Amniotic epithelial cell (primary cell): ENCODE data around the gene FOXK1.
"Not testable (repeated sequence)": the region's sequence is repeated elsewhere in the genome, so short reads cannot be mapped to it uniquely, and the experiment has no call there.

Source experiments
- DNase-seq: peaks from one replicate; pipeline ENCODE4 v3.0.0-alpha.2; 2010; ENCODE audit warnings: low read depth

FOXK1 gene

DNA sequence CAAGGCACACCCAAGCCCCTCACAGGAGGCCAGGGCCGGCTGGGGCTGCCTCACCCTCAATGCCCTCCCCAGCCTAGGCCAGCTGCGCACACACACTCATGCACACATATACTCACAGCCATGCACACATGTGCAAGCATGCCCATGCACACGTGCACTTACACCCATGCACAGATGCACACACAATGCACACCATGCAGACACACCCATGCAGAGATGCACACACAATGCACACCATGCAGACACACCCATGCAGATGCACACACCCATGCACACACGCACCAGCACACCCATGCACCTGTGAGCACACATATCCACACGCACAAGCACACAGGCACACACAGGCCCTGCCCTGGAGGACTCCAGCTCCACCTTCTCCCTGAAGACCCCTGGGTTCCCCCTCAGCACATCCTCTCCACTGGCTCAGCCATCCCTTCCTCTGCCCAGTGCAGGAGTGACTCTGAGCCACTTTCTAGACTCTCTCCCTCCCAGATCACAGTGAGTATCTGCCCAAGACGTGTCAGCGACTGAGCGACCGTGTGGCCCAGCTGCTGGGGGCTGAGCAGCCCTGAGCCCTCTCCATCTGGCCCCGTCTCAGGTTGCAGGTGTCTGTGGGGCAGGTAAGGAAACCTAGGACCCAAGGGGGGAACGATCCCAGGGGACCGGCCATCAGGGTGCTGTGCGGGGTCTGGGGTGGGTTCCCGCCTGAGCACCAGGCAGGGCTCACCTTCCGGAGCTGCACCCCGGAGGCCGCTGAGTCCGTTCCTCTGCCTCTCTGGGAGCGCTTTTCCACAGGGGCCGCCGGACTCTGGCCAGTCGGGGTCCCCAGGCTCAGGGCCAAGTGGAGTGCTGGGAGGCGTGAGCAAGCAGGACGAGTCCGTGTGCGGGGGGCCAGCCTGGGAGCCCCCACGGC, 119.1 kb downstream of the FOXK1 start:
- no peak for DNase-seq

DNA sequence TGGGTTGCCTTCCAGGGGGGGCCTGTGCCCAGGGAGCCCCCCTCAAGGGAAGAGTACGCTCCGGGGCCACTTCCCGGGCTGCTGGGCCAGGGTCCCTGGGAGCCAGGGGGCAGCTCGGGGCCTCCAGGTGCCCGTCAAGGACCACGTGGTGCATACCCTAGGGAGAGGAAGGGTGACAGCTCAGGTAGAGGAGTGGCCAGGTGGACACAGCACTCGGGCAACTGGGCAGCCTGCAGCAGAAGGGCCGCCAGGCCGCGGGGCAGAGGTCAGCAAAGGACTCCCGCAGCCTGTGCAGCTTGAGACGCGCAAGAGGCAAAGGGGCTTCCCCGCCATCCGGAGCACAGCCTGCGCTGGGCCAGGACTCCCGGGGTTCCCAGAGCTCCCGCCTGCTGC, 119.7 kb downstream of the FOXK1 start:
- DNase-seq, result no peak

DNA sequence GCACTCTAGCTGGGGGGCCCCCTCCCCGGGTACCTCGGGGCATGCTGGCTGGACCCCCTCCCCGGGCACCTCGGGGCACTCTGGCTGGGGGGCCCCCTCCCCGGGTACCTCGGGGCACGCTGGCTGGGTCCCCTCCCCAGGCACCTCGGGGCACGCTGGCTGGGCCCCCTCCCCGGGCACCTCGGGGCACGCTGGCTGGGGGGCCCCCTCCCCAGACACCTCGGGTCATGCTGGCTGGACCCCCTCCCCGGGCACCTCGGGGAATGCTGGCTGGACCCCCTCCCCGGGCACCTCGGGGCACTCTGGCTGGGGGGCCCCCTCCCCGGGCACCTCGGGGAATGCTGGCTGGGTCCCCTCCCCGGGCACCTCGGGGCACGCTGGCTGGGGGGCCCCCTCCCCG, 120.5 kb downstream of the FOXK1 start:
- not testable (repeated sequence) for DNase-seq

DNA sequence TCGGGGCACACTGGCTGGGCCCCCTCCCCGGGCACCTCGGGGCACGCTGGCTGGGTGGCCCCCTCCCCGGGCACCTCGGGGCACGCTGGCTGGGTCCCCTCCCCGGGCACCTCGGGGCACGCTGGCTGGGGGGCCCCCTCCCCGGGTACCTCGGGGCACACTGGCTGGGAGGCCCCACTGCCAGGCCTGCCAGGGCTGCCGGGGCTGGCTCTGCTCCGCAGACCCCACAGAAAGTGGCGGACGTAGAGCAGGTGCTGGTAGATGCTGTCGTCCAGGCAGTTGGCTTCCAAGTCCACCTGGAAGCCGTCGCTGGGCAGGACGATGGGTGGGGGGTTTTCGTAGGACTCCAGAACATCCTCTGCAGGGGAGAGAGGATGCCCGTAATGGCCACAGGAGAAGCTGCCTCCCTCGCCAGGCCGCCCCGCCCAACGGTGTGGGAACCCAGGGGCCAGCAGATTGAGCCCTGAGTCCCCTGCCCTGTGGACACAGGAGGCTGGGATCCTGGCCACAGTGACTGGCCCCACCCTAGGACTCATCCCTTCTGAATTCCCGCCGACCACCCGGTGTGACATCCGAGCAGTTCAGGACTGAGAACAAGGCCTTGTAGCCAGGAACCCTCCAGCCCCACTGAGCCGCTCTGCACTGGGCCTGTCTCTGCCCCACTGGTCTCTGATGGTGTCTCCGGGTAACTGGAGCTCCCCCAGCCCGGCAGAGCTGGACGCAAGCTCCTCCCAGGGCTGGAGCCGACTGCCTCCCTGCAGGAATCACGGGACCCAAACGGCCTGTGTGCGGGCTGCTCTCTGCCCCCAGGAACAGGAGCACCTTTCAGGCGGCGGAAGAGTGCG, 121.5 kb downstream of the FOXK1 start:
- no peak for DNase-seq

DNA sequence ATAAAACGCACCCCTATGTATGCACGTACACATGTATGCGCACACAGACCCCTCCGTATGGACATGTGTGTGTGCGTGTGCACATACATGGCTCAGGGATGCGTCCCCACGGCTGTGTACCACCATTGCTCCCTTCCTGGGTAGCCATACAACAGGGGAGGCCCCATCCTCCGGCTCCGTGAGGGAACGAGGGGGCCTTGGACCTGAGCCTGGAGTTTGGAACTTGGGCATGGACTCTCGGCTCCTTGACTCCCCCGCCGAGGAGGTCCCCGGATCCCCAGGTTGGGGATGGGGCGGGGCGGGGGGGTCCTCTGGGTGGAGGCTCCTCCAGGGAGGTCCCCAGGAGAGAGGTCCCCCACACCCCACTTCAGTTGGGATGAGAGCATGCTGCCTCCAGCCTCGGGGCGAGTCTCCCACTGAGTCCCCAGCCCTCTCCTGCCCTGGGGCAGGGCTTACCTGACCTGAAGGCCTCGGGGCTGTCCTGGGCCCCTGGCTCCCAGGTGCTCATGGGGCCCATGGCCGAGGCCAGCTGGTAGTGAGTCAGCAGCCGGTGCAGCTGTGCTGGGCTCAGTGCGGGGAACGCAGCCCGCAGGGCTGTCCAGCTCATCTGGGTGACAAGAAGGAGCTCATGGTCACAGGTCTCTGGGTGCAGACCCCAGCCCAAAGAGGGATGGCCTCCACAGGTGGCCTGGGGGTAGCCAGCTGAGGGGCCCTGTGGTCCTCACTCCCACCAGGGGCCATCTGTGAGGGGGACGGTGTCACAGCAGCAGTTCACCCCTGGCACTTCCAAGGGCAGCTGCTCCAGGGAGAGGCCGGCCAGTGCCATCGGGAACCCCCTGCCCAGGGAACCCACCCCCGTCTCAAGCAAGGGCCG, 123.3 kb downstream of the FOXK1 start:
- no peak for DNase-seq

DNA sequence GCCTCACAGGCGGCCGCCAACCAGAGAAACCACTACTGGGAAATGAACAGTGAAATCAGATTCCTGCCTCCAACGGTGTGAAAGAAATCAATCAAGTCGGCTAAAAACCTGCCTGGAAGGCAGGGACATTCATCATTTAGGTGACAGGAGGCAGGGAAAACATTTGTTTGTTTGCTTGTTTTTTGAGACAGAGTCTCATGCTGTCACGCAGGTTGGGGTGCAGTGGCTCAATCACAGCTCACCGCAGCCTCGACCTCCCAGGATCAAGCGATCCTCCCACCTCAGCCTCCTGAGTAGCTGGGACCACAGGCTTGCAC, 123.8 kb downstream of the FOXK1 start:
- DNase-seq, result no peak

DNA sequence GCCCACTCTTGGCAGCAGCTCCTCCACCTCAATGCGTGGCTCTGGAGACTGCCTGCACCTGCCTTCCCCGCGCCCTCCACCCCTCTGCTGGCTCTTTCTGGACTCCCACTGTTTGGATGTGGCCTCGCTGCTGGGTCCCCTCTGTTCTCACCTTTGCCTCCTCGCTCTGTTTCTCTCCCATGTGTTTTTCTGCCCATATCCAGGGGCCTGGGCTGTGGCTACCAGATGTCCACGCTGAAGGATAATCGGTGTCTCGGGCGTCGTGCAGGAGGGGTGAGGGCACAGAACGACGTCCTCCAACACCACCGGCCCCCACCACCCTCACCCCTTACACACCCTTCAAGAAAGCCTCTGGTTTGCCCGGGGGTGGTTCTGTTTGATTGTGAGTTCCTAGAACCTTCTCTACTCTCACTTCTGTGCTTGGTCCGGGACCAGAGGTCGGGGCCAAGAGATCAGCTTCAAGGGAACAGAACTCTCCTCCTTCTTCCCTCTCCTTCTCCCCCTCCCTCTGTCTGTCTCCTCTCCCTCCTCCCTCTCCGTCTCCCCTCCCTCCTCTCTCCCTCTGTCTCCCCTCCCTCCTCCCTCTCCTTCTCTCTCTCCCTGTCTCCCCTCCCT, 125.0 kb downstream of the FOXK1 start:
- no peak for DNase-seq

DNA sequence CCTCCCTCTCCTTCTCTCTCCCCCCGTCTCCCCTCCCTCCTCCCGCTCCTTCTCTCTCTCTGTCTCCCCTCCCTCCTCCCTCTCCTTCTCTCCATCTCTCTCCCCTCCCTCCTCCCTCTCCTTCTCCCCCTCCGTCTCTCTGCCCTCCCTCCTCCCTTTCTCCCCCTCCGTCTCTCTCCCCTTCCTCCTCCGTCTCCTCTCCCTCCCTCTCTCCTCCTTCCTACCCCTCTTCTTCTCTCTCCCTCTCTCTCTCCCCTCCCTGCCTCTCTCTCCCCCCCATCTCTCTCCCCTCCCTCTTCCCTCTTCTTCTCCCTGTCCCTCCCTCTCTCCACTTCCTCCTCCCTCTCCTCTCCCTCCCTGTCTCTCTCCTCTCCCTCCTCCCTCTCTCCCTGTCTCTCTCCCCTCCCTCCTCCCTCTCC, 125.5 kb downstream of the FOXK1 start:
- no peak for DNase-seq

DNA sequence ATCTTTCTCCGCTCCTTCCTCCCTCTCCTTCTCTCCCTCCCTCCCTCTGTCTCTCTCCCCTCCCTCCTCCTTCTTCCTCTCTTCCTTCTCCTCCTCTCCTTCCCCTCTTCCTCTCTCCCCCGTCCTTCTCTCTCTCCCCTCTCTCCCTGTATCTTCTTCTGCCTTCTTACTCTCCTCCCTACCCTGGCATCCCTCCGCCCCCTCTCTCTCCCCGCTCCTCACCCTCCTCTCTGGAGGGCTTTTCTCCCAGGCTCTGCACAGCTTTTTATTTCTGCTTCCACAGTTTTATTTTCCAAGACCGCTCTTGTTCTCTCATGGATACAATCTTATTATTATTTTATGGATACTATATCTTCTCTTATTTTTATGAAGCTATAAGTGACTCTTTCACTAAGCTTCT, 125.9 kb downstream of the FOXK1 start:
- DNase-seq, result no peak

DNA sequence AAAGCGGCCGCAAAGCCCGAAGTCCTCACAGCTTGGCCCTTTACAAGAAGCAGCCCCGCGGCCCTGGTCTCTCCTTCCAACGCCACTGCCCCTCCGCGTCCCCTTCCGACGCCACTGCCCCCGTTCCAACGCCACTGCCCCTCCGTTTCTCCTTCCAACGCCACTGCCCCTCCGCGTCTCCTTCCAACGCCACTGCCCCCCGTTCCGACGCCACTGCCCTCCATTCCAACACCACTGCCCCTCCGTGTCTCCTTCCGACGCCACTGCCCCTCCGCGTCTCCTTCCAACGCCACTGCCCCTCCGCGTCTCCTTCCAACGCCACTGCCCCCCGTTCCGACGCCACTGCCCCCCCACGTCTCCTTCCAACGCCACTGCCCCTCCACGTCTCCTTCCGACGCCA, 126.5 kb downstream of the FOXK1 start:
- DNase-seq, result no peak

DNA sequence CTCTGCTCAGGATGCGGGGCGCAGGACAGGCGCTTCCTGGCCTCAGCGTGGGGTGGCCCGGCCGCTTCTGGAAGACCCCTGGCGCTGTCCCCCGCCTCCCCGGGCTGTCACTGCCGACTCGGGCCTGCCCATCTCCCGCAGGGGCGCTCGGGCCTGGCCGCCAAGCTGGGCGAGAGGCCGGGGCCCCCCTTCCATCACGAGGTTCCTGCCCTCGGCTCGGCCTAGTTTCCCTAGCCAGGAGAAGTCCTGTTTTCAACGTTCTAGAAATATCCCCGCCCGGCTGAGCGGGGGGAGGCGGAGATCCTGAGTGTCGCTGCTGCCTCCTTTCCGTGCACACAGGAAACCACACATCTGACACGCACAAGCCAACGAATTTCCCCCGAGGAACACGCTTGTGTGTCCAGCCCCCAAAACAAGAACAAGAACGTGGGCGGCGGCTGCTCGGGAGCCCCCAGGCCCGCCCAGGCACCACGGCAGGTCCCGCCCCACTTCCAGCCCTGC, 127.0 kb downstream of the FOXK1 start:
- DNase-seq, result no peak

DNA sequence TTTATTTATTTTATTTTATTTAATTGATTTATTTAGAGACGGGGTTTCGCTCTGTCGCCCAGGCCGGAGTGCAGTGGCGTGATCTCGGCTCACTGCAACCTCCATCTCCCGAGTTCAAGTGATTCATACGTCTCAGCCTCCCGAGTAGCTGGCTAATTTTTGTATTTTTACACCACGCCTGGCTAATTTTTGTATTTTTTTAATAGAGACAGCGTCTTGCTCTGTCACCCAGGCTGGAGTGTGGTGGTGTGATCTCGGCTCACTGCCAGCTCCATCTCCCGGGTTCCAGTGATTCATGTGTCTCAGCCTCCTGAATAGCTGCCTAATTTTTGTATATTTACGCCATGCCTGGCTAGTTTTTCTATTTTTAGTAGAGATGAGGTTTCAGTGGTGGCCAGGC, 127.6 kb downstream of the FOXK1 start:
- no peak for DNase-seq

DNA sequence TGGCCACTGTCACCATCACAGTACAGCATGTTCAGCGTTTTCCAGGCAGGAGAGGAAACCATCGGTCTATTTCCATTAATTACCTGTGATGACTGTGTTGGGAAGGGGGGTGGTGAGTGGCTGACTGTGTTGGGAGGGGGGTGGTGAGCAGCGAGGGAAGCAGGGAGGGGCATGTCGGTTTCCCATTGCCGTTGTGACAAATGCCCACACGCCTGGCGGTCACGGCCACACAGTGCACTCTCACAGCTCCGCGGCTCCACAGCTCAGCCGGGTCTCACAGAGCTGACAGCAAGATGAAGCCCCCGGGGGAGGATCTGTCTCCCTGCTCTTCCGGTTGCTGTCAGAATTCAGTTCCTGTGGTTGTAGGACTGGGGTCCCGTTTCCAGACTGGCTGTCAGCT, 132.3 kb downstream of the FOXK1 start:
- DNase-seq, result no peak

DNA sequence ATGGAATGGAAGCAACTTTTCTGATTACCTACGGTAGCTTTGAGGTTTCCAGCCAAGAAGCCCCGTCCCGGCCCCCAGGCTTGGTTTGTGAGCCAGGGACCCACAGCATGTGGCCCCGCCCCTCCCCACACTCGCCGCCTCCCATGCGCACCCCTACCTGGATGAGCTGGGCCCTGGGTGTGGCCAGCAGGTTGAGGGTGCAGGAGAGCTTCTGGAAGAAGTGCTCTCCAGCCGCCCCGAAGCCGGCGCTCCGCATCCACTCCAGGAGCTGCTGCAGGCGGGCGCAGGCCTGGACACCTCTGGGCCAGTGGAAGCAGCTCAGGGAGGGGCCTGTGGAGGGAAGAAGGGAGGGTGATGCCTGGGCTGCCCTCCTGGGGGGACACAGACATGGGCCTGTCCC, 133.0 kb downstream of the FOXK1 start:
- no peak for DNase-seq

DNA sequence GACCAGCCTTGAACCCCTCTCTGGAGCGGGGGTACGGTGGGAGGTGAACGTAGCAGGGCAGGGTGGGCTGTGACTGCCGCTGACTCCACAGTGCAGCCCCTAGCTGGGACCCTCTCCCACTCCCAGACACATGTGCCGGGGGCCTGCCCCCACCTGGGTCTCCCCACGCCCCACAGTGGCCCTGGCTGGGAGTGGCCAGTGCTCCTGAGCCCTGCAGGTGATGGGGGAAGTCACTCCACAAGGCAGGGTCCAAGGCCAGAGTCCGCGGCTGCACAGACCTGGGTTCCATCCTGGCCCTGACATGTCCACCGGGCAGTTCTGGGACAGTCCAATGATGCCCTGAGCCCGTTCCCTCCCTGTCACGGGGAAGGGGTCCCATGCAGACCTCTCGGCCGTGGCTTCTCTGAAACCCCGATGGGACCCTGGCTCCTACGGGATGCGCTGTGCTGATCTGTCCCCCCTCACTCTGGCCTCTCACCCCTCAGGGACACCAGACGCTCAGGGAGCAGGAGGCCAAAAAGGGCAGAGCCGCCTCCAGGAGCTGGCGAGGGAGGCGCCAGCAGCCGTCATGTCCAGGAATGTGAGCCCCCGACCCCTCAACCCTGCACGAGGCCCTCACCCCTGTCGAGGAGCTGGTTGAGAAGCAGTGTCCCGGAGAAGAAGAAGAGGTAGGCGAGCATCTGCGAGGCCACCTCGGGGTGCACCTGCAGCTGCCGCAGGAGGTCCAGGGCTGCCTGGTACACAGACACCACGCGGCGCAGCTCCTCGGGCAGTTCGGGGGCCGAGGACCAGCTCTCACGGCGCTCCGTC, 133.7 kb downstream of the FOXK1 start:
- no peak for DNase-seq

DNA sequence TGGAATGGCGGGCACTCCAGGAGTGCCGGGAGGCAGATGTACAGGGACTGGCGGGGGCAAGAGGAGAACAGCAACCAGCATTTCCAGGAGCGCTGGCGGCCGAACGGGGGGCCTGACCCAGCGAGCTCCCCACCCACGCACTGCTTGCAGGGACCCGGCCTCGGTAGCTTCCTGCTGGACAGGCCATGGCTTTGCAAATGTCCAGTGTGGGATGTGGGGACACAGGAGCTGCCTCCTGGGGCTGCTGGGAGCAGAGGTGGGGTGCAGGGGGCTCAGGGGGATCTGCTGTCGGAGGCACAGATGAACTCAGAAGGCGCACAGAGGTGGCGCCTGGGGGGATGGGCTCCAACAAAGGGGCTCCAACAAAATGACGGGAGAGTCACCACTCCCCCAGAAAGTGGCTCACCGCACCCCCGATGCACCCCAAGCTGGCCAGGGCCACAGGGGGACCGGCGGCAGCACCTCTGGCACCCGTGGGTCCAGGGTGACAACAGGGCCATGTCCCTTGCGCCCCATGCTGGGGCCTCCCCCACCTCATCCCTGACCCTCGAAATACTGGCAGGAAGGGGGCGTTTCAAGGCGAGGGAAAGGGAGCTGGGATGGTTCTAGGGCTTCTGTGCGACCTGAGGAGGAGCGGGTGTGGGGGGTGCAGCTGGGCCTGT, 134.5 kb downstream of the FOXK1 start:
- no peak for DNase-seq

DNA sequence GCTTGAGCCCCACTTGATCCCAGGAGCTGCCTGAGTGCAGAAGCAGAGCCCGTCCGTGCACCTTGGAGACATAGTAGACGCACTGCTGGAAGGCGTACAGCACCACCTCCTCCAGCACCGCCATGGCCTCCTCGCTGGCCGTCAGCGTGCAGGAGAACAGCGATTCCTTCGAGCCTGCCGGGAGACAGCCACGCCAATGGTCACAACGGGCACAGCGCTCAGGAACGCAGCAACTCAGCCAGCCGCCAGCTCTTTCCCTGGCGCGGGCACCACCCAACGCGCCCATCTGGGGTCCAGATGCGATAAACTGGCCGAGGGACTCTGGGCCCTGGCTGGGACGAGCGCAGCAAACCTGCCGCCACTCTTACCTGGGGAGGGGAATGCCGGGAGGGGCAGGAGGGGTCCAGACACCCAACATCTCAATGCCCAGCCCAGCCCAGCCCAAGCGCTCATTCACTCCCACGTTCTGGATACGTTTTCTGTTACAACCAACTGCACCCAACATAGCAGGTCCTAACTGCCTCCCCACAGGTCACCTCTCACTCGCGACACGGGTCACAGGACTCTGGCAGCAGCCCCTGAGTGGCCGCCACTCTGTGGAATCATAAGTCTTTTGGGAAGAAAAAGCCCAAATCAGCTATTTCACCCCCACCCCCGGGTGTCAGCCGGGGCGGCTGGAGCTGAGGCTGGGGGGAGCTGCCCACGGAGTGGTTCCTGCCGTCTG, 135.2 kb downstream of the FOXK1 start:
- DNase-seq, result no peak

DNA sequence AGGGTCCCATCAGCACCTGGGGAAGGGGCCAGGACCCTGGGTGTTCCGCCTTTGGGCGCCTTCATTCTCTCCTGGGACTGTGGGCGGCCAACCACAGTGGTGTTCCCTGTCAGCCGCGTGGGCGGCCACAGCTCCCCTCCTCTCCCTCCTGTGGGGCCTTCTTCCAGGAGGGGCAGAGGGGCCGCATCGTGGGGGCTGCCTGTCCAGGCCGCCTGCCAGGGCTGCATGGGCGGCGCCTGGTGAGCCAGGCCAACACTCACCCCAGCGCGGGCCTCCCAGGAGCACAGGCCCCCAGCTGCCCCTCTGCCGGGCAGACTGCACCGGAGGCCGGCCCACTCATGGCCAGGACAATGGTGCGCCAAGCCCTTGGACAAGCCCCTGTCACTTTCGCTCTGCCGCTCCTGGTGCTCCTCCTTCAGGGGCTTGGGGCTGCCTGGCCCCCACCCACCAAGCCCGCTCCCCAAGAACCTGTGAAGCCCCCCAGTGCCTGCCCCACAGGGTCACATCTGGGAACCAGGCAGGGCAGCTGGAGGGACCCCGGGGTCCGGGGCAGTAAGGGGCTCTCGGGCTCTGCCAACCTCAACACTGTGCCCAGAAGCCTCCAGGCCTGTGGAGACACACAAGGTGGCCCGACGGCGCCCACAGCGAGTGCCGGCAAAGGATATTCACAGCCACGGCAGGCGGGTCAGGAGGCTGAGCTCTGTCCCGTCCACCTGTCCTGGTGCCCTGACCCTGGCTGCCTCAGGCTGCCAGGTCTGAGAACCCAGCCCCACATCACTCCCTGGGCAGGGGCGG, 136.1 kb downstream of the FOXK1 start:
- DNase-seq, result no peak
